AG09309 (cell line): ENCODE results near the gene B3GALT2.
A peak's percentile ranks its signal among the peaks of the same experiment; 100 is the strongest.

Experiments
- DNase-seq: peaks from one replicate; pipeline ENCODE4 v3.0.0-alpha.2; 2010; ENCODE audit warnings: low read depth
- H3K4me3 ChIP-seq: 2 replicates; pipeline ENCODE4 v1.5.1; 2011; ENCODE audit warnings: mild to moderate bottlenecking, low read depth, low read length, moderate library complexity; ENCODE audit not compliant: control insufficient read depth
- TF ChIP-seq, protein P1 (sequence below): IDR thresholded peaks from 2 replicates; pipeline ENCODE4 v1.5.1; 2011; ENCODE audit warnings: mild to moderate bottlenecking, low read depth, low read length, inconsistent platforms; ENCODE audit not compliant: insufficient read depth, control insufficient read depth; ENCODE audit errors: missing control alignments

The B3GALT2 gene

DNA sequence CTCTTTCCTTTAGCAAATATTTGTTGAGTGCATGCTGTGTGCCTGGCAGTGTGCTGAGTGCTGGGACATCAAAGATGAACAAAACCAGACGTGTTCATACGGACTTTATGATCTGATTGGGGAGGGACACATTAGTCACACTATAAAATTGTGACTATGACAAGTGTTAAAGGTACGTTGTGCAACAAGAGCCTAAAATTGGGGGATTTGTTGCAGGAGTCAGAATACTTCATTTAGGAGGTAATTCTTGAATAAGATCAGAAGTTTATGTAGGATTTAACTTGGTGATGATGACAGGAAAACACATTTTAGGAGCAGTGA is 29.6 kb downstream of the B3GALT2 start:
- H3K4me3 ChIP-seq = no peak overlapping the region
- DNase-seq = no peak
- TF ChIP-seq, protein P1, sequence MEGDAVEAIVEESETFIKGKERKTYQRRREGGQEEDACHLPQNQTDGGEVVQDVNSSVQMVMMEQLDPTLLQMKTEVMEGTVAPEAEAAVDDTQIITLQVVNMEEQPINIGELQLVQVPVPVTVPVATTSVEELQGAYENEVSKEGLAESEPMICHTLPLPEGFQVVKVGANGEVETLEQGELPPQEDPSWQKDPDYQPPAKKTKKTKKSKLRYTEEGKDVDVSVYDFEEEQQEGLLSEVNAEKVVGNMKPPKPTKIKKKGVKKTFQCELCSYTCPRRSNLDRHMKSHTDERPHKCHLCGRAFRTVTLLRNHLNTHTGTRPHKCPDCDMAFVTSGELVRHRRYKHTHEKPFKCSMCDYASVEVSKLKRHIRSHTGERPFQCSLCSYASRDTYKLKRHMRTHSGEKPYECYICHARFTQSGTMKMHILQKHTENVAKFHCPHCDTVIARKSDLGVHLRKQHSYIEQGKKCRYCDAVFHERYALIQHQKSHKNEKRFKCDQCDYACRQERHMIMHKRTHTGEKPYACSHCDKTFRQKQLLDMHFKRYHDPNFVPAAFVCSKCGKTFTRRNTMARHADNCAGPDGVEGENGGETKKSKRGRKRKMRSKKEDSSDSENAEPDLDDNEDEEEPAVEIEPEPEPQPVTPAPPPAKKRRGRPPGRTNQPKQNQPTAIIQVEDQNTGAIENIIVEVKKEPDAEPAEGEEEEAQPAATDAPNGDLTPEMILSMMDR = no peak

DNA sequence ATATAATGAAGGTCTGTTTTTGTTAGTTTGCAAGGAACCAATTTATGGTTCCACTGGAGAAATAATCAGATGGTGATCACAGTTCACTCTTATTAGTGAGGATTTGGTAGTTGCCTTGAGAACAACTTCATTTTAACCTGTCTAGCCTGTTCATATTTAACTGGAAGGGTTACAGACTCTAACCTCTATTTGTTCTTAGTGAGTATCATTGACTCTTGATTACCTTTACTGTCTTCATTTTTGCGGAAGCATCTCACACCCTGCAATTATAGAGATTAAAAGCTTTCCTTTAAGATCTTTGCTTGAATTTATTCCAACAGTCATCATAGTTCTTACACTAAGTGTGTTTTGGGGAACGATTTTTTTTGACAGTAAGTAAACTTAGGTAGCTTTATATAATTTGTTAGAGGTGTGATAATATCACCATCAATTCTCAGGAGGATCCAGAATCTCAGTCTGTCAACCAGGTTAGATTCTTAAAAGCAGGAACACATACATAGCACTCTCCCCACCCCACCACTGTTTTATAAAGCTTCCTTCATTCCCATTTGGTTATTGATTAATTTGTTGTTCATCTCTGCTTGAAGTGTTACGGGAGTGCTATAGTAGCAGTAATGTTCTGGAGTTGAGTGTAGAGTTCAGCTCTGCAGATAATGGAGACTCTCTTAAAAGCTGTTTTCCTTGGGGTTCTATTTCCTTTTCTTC is 30.1 kb downstream of the B3GALT2 start:
- DNase-seq = no peak
- TF ChIP-seq, protein P1 = no peak
- no peak overlapping the region for H3K4me3 ChIP-seq

DNA sequence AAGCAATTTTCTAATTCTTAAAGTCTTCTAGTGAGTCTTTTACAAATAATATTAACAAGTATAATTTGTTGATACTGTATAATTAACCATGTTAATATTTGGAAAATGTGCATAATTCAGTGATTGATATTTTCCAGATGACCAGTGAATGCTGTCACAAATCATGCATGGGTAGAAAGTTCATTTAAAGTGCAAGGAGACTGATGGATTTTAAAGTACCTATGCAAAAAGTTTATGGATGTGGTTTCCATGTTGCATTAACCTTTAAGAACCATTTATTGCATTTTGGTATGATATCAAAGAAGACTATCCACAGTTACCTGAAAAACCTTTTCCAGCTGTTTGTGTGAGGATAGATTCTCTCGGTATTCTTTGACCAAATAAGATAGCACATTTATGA is 41.4 kb downstream of the B3GALT2 start:
- TF ChIP-seq, protein P1 = no peak
- no peak for DNase-seq
- H3K4me3 ChIP-seq = no peak overlapping the region

DNA sequence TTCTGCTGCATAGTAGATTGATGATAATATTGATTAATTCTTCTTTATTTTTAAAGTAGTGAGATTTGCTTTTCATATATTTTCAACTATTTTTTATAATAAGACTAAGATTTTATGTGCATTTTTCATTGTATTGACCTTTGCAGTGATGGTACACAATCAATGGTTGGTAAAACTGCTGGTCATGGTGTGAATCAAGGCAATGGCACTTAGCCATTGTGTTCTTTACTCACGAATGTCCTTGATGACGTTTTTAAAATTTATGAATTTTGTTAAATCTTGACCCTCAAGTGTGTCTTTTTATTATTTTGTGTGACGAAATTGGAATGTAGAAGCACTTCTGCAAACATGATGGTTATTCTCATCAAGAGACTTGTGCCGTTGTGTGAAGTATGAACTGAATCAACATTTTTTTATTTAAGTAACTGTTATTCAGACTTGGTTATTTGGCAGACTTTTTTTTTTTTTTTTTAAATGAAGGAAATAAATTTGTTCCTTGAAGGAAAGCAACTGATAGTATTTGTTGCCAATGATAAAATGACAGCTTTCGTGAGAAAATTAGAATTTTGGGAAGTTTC is 42.0 kb downstream of the B3GALT2 start:
- TF ChIP-seq, protein P1 = no peak
- no peak for DNase-seq
- no peak overlapping the region for H3K4me3 ChIP-seq

DNA sequence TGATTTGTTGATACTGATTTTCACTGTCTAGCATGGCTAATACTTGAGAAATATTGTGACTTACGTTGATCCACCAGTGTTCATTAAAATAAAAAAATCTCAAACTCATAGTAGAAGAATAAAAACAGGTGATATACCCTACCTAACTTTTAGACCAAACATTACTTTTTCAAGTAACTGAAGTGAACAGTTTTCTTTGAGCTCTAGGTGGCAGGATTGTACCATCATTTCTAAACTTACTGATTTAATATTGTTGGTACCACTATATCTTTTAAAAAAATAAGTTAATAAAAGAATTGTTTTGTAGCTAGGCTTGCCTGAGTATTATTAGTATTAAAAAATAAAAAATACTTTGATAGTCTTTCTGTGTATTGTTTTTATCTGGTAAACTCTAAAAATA is 43.1 kb downstream of the B3GALT2 start:
- DNase-seq = no peak
- TF ChIP-seq, protein P1 = peak; percentile 27
- no peak overlapping the region for H3K4me3 ChIP-seq

DNA sequence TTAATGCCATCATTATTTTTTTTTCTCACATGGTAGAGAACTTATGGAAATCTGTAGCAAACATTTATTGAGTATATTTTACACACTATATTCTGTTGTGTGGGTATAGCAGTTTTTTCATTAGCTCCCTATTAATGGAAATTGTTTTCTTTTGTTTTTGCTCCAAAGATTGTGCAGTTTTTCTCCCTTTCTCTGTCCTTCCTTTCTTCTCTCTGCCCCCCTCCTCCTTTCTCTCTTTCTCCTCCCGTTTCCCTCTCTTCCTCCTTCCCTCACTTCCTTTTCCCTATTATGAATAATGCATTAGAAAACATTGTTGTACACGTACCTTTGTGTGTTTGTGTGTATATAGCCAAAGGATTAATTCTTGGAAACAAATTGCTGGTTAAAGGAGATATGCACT is 44.0 kb downstream of the B3GALT2 start:
- no peak overlapping the region for H3K4me3 ChIP-seq
- TF ChIP-seq, protein P1 = no peak

More for the DNA sequence above, 44.0 kb downstream of the B3GALT2 start:
- DNase-seq = no peak
